IMR-90 (cell line): ENCODE measurements around the gene GDF10. TPM values are rescaled to one million over a fixed set of nuclear protein-coding genes. Genes with fewer than 3 reads are reported as not detected.

ENCODE experiments used
- ATAC-seq: fragments of 200-7000 bp; cut with Tn5 transposase; 2 replicates; pipeline ENCODE4 v1.9.1; 2020; ENCODE audit warnings: low read depth, mild to moderate bottlenecking, moderate library complexity
- BruUV-seq: library from RNA; stranded (reverse); fragments of 400-500 nt; replicated peaks from 2 replicates; lab custom pipeline; 2021; lab: Mats Ljungman, UMichigan
- CTCF ChIA-PET: fragments of 300-600 bp; formaldehyde crosslinking; extraction: SDS; loops from one replicate; lab custom pipeline; 2021; ENCODE audit warnings: antibody characterized with exemption; lab: Yijun Ruan, JAX
- POLR2A ChIA-PET: fragments of 300-600 bp; sonication (Branson Sonifier 250); formaldehyde crosslinking; loops from one replicate; lab custom pipeline; 2022; ENCODE audit warnings: antibody characterized with exemption; ENCODE audit not compliant: unreplicated experiment; lab: Charles Lee
- DNase-seq: peaks from one replicate; pipeline ENCODE4 v3.0.0; 2013
- H2AFZ ChIP-seq: replicated peaks from 2 replicates; pipeline ENCODE3; 2013; ENCODE audit warnings: low read length, mild to moderate bottlenecking; ENCODE audit not compliant: poor library complexity
- H2AK5ac ChIP-seq: 2 replicates; pipeline ENCODE4 v1.6.1; 2013; ENCODE audit warnings: low read depth, low read length, inconsistent platforms
- H2AK9ac ChIP-seq: replicated peaks from 2 replicates; pipeline ENCODE3; 2013; ENCODE audit warnings: mild to moderate bottlenecking, low read depth, low read length, moderate library complexity; ENCODE audit not compliant: poor library complexity
- H2BK120ac ChIP-seq: 2 replicates; pipeline ENCODE4 v1.6.1; 2013; ENCODE audit warnings: low read depth, low read length, inconsistent platforms
- H2BK15ac ChIP-seq: 3 replicates; pipeline ENCODE4 v1.6.1; 2013; ENCODE audit warnings: low read depth, low read length, inconsistent platforms
- H2BK20ac ChIP-seq: 2 replicates; pipeline ENCODE4 v1.6.1; 2013; ENCODE audit warnings: low read depth, mild to moderate bottlenecking, inconsistent platforms, low read length, moderate library complexity
- H2BK5ac ChIP-seq: 2 replicates; pipeline ENCODE4 v1.6.1; 2013; ENCODE audit warnings: mild to moderate bottlenecking, low read depth, low read length, inconsistent platforms; ENCODE audit not compliant: poor library complexity, severe bottlenecking
- H3K14ac ChIP-seq: replicated peaks from 2 replicates; pipeline ENCODE4 v1.6.1; 2013; ENCODE audit warnings: low read depth, low read length, inconsistent platforms
- H3K18ac ChIP-seq: 2 replicates; pipeline ENCODE4 v1.6.1; 2013; ENCODE audit warnings: low read depth, low read length, control low read depth
- H3K23ac ChIP-seq: 2 replicates; pipeline ENCODE4 v1.6.1; 2013; ENCODE audit warnings: low read depth, low read length, inconsistent platforms
- H3K27ac ChIP-seq: 2 replicates; pipeline ENCODE4 v1.5.1; 2013; ENCODE audit warnings: mild to moderate bottlenecking, control low read depth, low read length; ENCODE audit not compliant: insufficient read depth
- H3K27me3 ChIP-seq: 2 replicates; pipeline ENCODE4 v1.6.1; 2013; ENCODE audit warnings: low read length; ENCODE audit not compliant: control insufficient read depth, insufficient read depth
- H3K36me3 ChIP-seq: 2 replicates; pipeline ENCODE4 v1.6.1; 2013; ENCODE audit warnings: low read length, mixed read lengths; ENCODE audit not compliant: control insufficient read depth, insufficient read depth
- H3K4ac ChIP-seq: 2 replicates; pipeline ENCODE4 v1.6.1; 2013; ENCODE audit warnings: low read depth, low read length, inconsistent platforms
- H3K4me1 ChIP-seq: 2 replicates; pipeline ENCODE4 v1.6.1; 2013; ENCODE audit warnings: low read length, mixed read lengths; ENCODE audit not compliant: control insufficient read depth, insufficient read depth
- H3K4me2 ChIP-seq: 2 replicates; pipeline ENCODE4 v1.6.1; 2013; ENCODE audit warnings: low read depth, mild to moderate bottlenecking, control low read depth, low read length, moderate library complexity
- H3K4me3 ChIP-seq: 2 replicates; pipeline ENCODE4 v1.5.1; 2013; ENCODE audit warnings: low read depth, mild to moderate bottlenecking, control low read depth, low read length, moderate library complexity; ENCODE audit not compliant: insufficient read depth
- H3K56ac ChIP-seq: 2 replicates; pipeline ENCODE4 v1.6.1; 2013; ENCODE audit warnings: low read length, inconsistent platforms; ENCODE audit not compliant: insufficient read depth; ENCODE audit errors: extremely low read depth
- H3K79me1 ChIP-seq, 2 experiments: 2 replicates each; pipeline ENCODE4 v1.6.1; 2013; ENCODE audit warnings: low read length in 2 of 2, inconsistent platforms in 1 of 2, low read depth in 1 of 2
- H3K9ac ChIP-seq: 2 replicates; pipeline ENCODE4 v1.6.1; 2013; ENCODE audit warnings: low read depth, low read length, control low read depth
- H3K9me1 ChIP-seq: 2 replicates; pipeline ENCODE4 v1.6.1; 2013; ENCODE audit warnings: low read length, inconsistent platforms; ENCODE audit not compliant: insufficient read depth
- H3K9me3 ChIP-seq: 2 replicates; pipeline ENCODE4 v1.6.1; 2013; ENCODE audit warnings: low read length; ENCODE audit not compliant: control insufficient read depth, insufficient read depth
- H4K20me1 ChIP-seq: 2 replicates; pipeline ENCODE4 v1.6.1; 2013; ENCODE audit warnings: low read length, inconsistent platforms; ENCODE audit not compliant: insufficient read depth
- H4K5ac ChIP-seq: 2 replicates; pipeline ENCODE4 v1.6.1; 2013; ENCODE audit warnings: mild to moderate bottlenecking, low read depth, low read length, control low read depth
- H4K8ac ChIP-seq, 2 experiments: 2 replicates each; pipeline ENCODE4 v1.6.1; 2013; ENCODE audit warnings: low read depth in 2 of 2, low read length in 2 of 2, control low read depth in 1 of 2, inconsistent platforms in 1 of 2
- H4K91ac ChIP-seq: 2 replicates; pipeline ENCODE4 v1.6.1; 2013; ENCODE audit warnings: low read depth, low read length, inconsistent platforms; ENCODE audit not compliant: insufficient read depth
- BHLHE40 ChIP-seq: fragments of 150-350 bp; IDR thresholded peaks from 2 replicates; pipeline ENCODE4 v1.6.1; 2016; ENCODE audit warnings: mild to moderate bottlenecking, low read depth, low read length
- CEBPB ChIP-seq: IDR thresholded peaks from 2 replicates; pipeline ENCODE4 v1.6.1; 2012; ENCODE audit warnings: low read depth, low read length, improper control_type of control experiment
- CHD1 ChIP-seq: IDR thresholded peaks from 2 replicates; pipeline ENCODE4 v1.6.1; 2012; ENCODE audit warnings: low read depth, low read length, improper control_type of control experiment
- CTCF ChIP-seq: conservative IDR thresholded peaks from 2 replicates; pipeline ENCODE4 v1.5.1; 2012; ENCODE audit warnings: mild to moderate bottlenecking, low read depth, low read length, improper control_type of control experiment
- ELK1 ChIP-seq: fragments of 150-350 bp; IDR thresholded peaks from 2 replicates; pipeline ENCODE4 v1.6.1; 2016; ENCODE audit warnings: low read depth, mild to moderate bottlenecking, low read length, moderate library complexity, borderline replicate concordance
- FOS ChIP-seq: fragments of 150-350 bp; IDR thresholded peaks from 2 replicates; pipeline ENCODE4 v1.6.1; 2016; ENCODE audit warnings: low read depth, low read length
- MAFK ChIP-seq: IDR thresholded peaks from 2 replicates; pipeline ENCODE4 v1.6.1; 2012; ENCODE audit warnings: low read depth, low read length, improper control_type of control experiment
- MAZ ChIP-seq: IDR thresholded peaks from 2 replicates; pipeline ENCODE4 v1.6.1; 2012; ENCODE audit warnings: low read depth, mild to moderate bottlenecking, low read length, improper control_type of control experiment, moderate library complexity, borderline replicate concordance
- MXI1 ChIP-seq: IDR thresholded peaks from 2 replicates; pipeline ENCODE4 v1.6.1; 2012; ENCODE audit warnings: low read depth, mild to moderate bottlenecking, low read length, moderate library complexity, borderline replicate concordance
- NFE2L2 ChIP-seq: fragments of 150-350 bp; IDR thresholded peaks from 2 replicates; pipeline ENCODE4 v1.6.1; 2016; ENCODE audit warnings: low read depth, mild to moderate bottlenecking, low read length
- POLR2A ChIP-seq: IDR thresholded peaks from 2 replicates; pipeline ENCODE4 v1.6.1; 2012; ENCODE audit warnings: mild to moderate bottlenecking, low read depth, low read length
- RAD21 ChIP-seq: IDR thresholded peaks from 2 replicates; pipeline ENCODE4 v1.6.1; 2012; ENCODE audit warnings: low read length, improper control_type of control experiment
- RCOR1 ChIP-seq: IDR thresholded peaks from 2 replicates; pipeline ENCODE4 v1.6.1; 2012; ENCODE audit warnings: mild to moderate bottlenecking, low read length, improper control_type of control experiment; ENCODE audit not compliant: insufficient replicate concordance
- RFX5 ChIP-seq: IDR thresholded peaks from 2 replicates; pipeline ENCODE4 v1.8.0; 2012; ENCODE audit warnings: low read depth, mild to moderate bottlenecking, low read length, moderate library complexity
- SMC3 ChIP-seq: fragments of 150-350 bp; IDR thresholded peaks from 2 replicates; pipeline ENCODE4 v1.6.1; 2016; ENCODE audit warnings: low read depth, mild to moderate bottlenecking, antibody characterized with exemption, low read length, moderate library complexity
- USF2 ChIP-seq: fragments of 150-350 bp; IDR thresholded peaks from 2 replicates; pipeline ENCODE4 v1.6.1; 2017; ENCODE audit warnings: mild to moderate bottlenecking, antibody characterized with exemption, low read length, low read depth
- whole genome bisulfite sequencing, 2 experiments: methylation state at CpG; one replicate each; pipeline versions ENCODE4 v1.1.5 to v1.1.7; 2013; ENCODE audit warnings: missing lambda C conversion rate in 2 of 2; ENCODE audit not compliant: insufficient read length in 1 of 2; ENCODE audit errors: extremely low coverage in 2 of 2; 5-methylcytosine and 5-hydroxymethylcytosine counted together
- dilution Hi-C: fragments of 300-500 bp; cut with HindIII; formaldehyde crosslinking; loops from one replicate; pipeline ENCODE4 v1.14.3; 2018; ENCODE audit warnings: low sequenced_read_pairs; ENCODE audit not compliant: unreplicated experiment
- in situ Hi-C: fragments of 300-500 bp; cut with MboI; formaldehyde crosslinking; loops from 3 replicates; pipeline ENCODE4 v1.14.3; 2019; ENCODE audit warnings: low sequenced_read_pairs, inconsistent platforms, mixed read lengths
- intact Hi-C: fragments of 100-400 bp; cut with micrococcal nuclease; formaldehyde crosslinking; loops from 2 replicates; pipeline ENCODE4 v1.10.0; 2022
- polyA plus RNA-seq, 3 experiments: library from polyadenylated mRNA; depleted of rRNA; stranded (reverse); fragments of >200 nt; gene quantifications; 2 replicates each; pipeline ENCODE4 v1.2.3, GENCODE V29; 2012; ENCODE audit warnings: low replicate concordance in 1 of 3
- total RNA-seq: library from RNA; depleted of rRNA; stranded (reverse); fragments of >200 nt; gene quantifications from 2 replicates; pipeline ENCODE4 v1.2.3, GENCODE V29; 2012

The GDF10 gene
- total and polyA plus RNA-seq, 2 of the 4 experiments (the other 2 are of a cell fraction): 0.34 TPM; not detected in 1

GRCh38 chr10:47308775-47309174, 8.8 kb downstream of the GDF10 start:
- WGBS, 2 experiments: 65% methylated on average over 2 of the region's 9 CpGs; no CpG with 5 or more reads in 1 of the 2 experiments
- H3K56ac ChIP-seq: no peak overlapping the region
- no peaks in the 10 kb centered on the region for H3K79me1 ChIP-seq
- no peak for DNase-seq
- CTCF ChIA-PET: interaction anchor here (1.1 kb wide), 1 partner anchor 34 kb away, joined by 5 read pairs; no protein-coding TSS in a partner anchor
- TF ChIP-seq POLR2A (no peak), USF2 (no peak), CTCF (no peak), RCOR1 (no peak), NFE2L2 (no peak), CHD1 (no peak), CEBPB (no peak), RAD21 (no peak), ELK1 (no peak), BHLHE40 (no peak), MAFK (no peak), RFX5 (no peak), FOS (no peak), SMC3 (no peak), MAZ (no peak), MXI1 (no peak)
- no peak overlapping the region for H2BK5ac ChIP-seq
- no peak for ATAC-seq
- H2AK9ac ChIP-seq: no peak overlapping the region
- H2BK120ac ChIP-seq: no peak overlapping the region
- H3K27ac ChIP-seq: no peak overlapping the region
- BruUV-seq: no TSS peak
- H3K4me1 ChIP-seq: no peaks in the 10 kb centered on the region
- no peak overlapping the region for H3K18ac ChIP-seq
- intact Hi-C loops: no loop called here
- POLR2A ChIA-PET: no interaction called here
- in situ Hi-C loops: loop anchor here (10.0 kb wide), 1 partner anchor 284 kb away; no protein-coding TSS in a partner anchor
- H3K9me1 ChIP-seq: no peaks in the 10 kb centered on the region
- dilution Hi-C loops: no loop called here
- no peak overlapping the region for H4K8ac ChIP-seq
- H2BK20ac ChIP-seq: no peak overlapping the region
- no peak overlapping the region for H2AK5ac ChIP-seq
- no peak overlapping the region for H3K4me3 ChIP-seq
- no peak overlapping the region for H2AFZ ChIP-seq
- H3K27me3 ChIP-seq: peaks cover 37% of the 10 kb centered on the region
- no peak overlapping the region for H2BK15ac ChIP-seq
- no peak overlapping the region for H3K9ac ChIP-seq
- no peak overlapping the region for H3K14ac ChIP-seq
- H4K20me1 ChIP-seq: no peaks in the 10 kb centered on the region
- no peak overlapping the region for H4K5ac ChIP-seq
- no peak overlapping the region for H3K4ac ChIP-seq
- H3K23ac ChIP-seq: no peak overlapping the region
- H3K4me2 ChIP-seq: no peak overlapping the region
- H4K91ac ChIP-seq: no peak overlapping the region
- no peaks in the 10 kb centered on the region for H3K9me3 ChIP-seq
- H3K36me3 ChIP-seq: no peaks in the 10 kb centered on the region
